ENCODE results near the gene GK.

GK gene

DNA sequence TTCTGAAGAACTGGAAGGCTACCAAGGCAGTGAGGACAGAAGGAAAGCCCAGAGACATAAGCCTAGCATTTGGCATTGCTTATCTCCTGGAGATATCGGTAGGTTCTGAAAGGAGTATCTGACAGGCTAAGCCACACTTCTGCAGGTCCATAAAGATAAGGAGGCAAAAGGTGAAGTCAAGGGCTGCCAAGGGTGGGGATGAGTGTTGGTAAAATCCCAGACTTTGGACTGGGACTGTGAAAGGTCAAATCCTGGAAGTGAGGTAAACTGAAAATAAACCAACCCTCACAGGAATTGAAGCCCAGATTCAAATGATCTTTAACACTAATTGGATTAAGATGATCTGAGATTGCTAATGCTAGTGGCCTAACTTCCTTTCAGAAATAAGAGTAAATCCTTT, 27.4 kb downstream of the GK start:
- H3K27me3 ChIP-seq (ENCODE audit: insufficient read depth, poor library complexity, severe bottlenecking) = no peaks in the 10 kb centered on the region
- H3K9me3 ChIP-seq (ENCODE audit: severe bottlenecking) = no peaks in the 10 kb centered on the region
- H3K4me3 ChIP-seq (ENCODE audit: severe bottlenecking) = no peak overlapping the region
- H3K4me1 ChIP-seq (ENCODE audit: insufficient read depth, poor library complexity, severe bottlenecking) = no peaks in the 10 kb centered on the region
- TF ChIP-seq, protein P1, sequence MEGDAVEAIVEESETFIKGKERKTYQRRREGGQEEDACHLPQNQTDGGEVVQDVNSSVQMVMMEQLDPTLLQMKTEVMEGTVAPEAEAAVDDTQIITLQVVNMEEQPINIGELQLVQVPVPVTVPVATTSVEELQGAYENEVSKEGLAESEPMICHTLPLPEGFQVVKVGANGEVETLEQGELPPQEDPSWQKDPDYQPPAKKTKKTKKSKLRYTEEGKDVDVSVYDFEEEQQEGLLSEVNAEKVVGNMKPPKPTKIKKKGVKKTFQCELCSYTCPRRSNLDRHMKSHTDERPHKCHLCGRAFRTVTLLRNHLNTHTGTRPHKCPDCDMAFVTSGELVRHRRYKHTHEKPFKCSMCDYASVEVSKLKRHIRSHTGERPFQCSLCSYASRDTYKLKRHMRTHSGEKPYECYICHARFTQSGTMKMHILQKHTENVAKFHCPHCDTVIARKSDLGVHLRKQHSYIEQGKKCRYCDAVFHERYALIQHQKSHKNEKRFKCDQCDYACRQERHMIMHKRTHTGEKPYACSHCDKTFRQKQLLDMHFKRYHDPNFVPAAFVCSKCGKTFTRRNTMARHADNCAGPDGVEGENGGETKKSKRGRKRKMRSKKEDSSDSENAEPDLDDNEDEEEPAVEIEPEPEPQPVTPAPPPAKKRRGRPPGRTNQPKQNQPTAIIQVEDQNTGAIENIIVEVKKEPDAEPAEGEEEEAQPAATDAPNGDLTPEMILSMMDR (IDR thresholded peaks at IDR 0.05; ENCODE audit: poor library complexity, severe bottlenecking) = no peak
- H3K36me3 ChIP-seq (ENCODE audit: low read depth) = no peaks in the 10 kb centered on the region
- DNase-seq (ENCODE audit: low spot score) = no peak
- H3K27ac ChIP-seq (ENCODE audit: poor library complexity, severe bottlenecking) = no peak overlapping the region
- no peak for ATAC-seq (ENCODE audit: low read depth)

DNA sequence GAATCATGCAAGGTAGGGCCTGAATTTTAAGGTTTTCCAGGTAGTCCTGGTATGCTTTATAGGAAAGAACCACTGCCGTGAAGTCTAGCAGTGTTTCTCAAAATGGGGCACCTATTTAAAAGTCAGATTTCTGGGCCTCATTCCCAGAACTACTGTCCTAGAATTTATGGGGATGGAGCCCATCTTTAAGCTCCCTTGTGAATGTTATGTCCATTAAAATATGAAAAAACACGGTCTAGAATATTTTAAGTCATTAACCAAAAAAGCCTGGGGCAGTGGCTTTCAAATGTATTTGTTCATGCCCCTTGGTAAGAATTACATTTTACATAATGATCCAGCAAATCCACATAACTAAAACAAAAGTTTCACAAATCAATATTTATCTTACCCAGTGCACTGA, 35.4 kb downstream of the GK start:
- H3K4me1 ChIP-seq (ENCODE audit: insufficient read depth, poor library complexity, severe bottlenecking) = no peaks in the 10 kb centered on the region
- TF ChIP-seq, protein P1 (IDR thresholded peaks at IDR 0.05; ENCODE audit: poor library complexity, severe bottlenecking) = no peak
- no peak overlapping the region for H3K27ac ChIP-seq (ENCODE audit: poor library complexity, severe bottlenecking)
- no peaks in the 10 kb centered on the region for H3K36me3 ChIP-seq (ENCODE audit: low read depth)
- no peak overlapping the region for H3K4me3 ChIP-seq (ENCODE audit: severe bottlenecking)
- H3K9me3 ChIP-seq (ENCODE audit: severe bottlenecking) = no peaks in the 10 kb centered on the region
- ATAC-seq (ENCODE audit: low read depth) (no peak), DNase-seq (ENCODE audit: low spot score) (no peak)
- H3K27me3 ChIP-seq (ENCODE audit: insufficient read depth, poor library complexity, severe bottlenecking) = no peaks in the 10 kb centered on the region

DNA sequence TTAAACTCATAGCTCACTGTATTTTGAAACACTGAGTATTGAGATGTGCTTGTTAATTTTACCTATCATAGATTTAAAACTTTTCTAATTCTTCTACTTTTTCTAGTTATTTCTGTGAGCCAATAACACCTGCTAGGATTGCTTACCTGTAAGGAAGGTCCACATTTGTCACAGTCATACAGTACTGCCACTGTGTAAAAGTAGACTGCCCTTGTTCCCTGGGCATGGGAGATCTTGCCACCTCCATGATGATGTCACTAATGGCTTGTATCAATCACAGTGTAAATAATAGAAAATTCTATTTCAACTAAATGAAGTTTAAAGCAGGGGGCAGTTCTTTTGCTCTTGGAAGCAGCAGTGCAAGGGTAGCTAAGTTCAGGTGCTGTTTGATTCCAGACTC, 35.9 kb downstream of the GK start:
- H3K27me3 ChIP-seq (ENCODE audit: insufficient read depth, poor library complexity, severe bottlenecking) = no peaks in the 10 kb centered on the region
- H3K9me3 ChIP-seq (ENCODE audit: severe bottlenecking) = no peaks in the 10 kb centered on the region
- no peak for ATAC-seq (ENCODE audit: low read depth)
- H3K4me3 ChIP-seq (ENCODE audit: severe bottlenecking) = no peak overlapping the region
- H3K36me3 ChIP-seq (ENCODE audit: low read depth) = no peaks in the 10 kb centered on the region
- TF ChIP-seq, protein P1 (IDR thresholded peaks at IDR 0.05; ENCODE audit: poor library complexity, severe bottlenecking) = no peak
- no peaks in the 10 kb centered on the region for H3K4me1 ChIP-seq (ENCODE audit: insufficient read depth, poor library complexity, severe bottlenecking)
- no peak for DNase-seq (ENCODE audit: low spot score)
- H3K27ac ChIP-seq (ENCODE audit: poor library complexity, severe bottlenecking) = no peak overlapping the region

DNA sequence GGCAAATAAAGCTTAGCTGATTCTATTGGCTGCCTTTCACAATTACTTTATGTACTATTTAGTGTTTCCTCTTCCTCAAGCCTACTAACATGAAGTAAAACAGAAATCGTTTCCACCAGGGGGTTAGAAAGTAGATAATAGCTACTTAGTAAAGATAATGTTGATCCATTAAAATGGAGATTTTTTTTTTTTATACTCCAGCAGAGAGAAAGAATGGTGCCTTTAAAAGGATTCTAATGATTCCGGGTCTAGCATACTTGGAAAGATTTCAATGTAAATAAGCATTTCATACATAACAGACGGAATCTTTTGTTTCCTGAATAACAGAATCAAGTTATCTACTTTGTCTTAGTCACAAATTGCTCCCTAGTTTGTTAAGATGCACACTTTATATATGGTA, 37.1 kb downstream of the GK start:
- DNase-seq (ENCODE audit: low spot score) = no peak
- TF ChIP-seq, protein P1 (IDR thresholded peaks at IDR 0.05; ENCODE audit: poor library complexity, severe bottlenecking) = no peak
- no peak for ATAC-seq (ENCODE audit: low read depth)

DNA sequence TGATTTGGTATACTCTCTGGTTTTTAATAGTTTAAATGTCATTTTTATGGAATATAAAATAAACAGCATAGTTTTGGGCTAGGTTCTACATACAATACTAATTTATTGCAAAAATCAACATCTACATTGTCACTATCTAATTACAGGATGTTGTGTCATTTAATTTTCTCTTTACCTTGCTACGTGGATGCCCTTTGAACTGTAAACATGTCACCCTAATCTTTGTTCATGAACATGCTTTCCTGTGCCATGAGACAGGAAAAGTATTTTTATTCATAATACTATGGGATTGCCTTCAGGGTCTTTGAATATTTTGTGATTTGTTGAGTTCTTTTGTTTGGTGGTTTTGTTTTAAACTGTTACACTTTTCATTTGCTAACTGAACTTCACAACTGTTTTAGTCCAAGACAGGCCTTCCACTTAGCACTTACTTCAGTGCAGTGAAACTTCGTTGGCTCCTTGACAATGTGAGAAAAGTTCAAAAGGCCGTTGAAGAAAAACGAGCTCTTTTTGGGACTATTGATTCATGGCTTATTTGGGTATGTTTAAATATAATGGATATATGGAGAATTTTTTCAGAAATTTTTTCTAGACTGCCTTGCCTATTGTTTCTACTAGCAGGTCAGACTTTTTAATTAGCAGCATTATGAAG, 40.9 kb downstream of the GK start:
- Histone ChIP-seq H3K9me3 (ENCODE audit: severe bottlenecking) (no peaks in the 10 kb centered on the region), H3K4me3 (ENCODE audit: severe bottlenecking) (no peak overlapping the region), H3K36me3 (ENCODE audit: low read depth) (no peaks in the 10 kb centered on the region), H3K27me3 (ENCODE audit: insufficient read depth, poor library complexity, severe bottlenecking) (no peaks in the 10 kb centered on the region), H3K4me1 (ENCODE audit: insufficient read depth, poor library complexity, severe bottlenecking) (no peaks in the 10 kb centered on the region), H3K27ac (ENCODE audit: poor library complexity, severe bottlenecking) (no peak overlapping the region)
- DNase-seq (ENCODE audit: low spot score) (no peak), ATAC-seq (ENCODE audit: low read depth) (no peak)
- TF ChIP-seq, protein P1 (IDR thresholded peaks at IDR 0.05; ENCODE audit: poor library complexity, severe bottlenecking) = no peak

More for the DNA sequence above, 37.1 kb downstream of the GK start:
- Histone ChIP-seq H3K4me3 (ENCODE audit: severe bottlenecking) (no peak overlapping the region), H3K27me3 (ENCODE audit: insufficient read depth, poor library complexity, severe bottlenecking) (no peaks in the 10 kb centered on the region), H3K27ac (ENCODE audit: poor library complexity, severe bottlenecking) (no peak overlapping the region), H3K9me3 (ENCODE audit: severe bottlenecking) (no peaks in the 10 kb centered on the region), H3K36me3 (ENCODE audit: low read depth) (no peaks in the 10 kb centered on the region), H3K4me1 (ENCODE audit: insufficient read depth, poor library complexity, severe bottlenecking) (no peaks in the 10 kb centered on the region)
